ENCODE measurements around the gene KDM2B. TPM values are rescaled to one million over a fixed set of nuclear protein-coding genes. Genes with fewer than 3 reads are reported as not detected.

Gene KDM2B
- total and polyA plus RNA-seq, 2 experiments from 2014 or later, result 30.8 to 82.1 TPM

GRCh38 chr12:121535150-121536053 is 45.4 kb downstream of the KDM2B start:
- Histone ChIP-seq H3K4me1 (ENCODE audit: low read depth) (peaks cover 22% of the 10 kb centered on the region), H3K4me3 (no peak overlapping the region), H3K36me3 (peaks cover 11% of the 10 kb centered on the region), H3K27ac (peak overlapping the region; percentile 94), H3K9me3 (ENCODE audit: low read depth) (no peaks in the 10 kb centered on the region), H3K27me3 (no peaks in the 10 kb centered on the region)
- no peak for DNase-seq (ENCODE audit: low read depth in 1 of 2, low spot score in 1 of 2)
- no peak for TF ChIP-seq CTCF (IDR thresholded peaks at IDR 0.05; ENCODE audit: low read depth, low read length)

- Histone ChIP-seq H3K27ac (no peak overlapping the region), H3K4me1 (ENCODE audit: low read depth) (peaks cover 22% of the 10 kb centered on the region), H3K36me3 (peaks cover 11% of the 10 kb centered on the region), H3K9me3 (ENCODE audit: low read depth) (no peaks in the 10 kb centered on the region), H3K27me3 (no peaks in the 10 kb centered on the region), H3K4me3 (no peak overlapping the region)
- TF ChIP-seq CTCF (IDR thresholded peaks at IDR 0.05; ENCODE audit: low read depth, low read length), result no peak
- no peak for DNase-seq (ENCODE audit: low read depth in 1 of 2, low spot score in 1 of 2)
Measured at GRCh38 chr12:121534495-121535148, 46.2 kb downstream of the KDM2B start.

- H3K36me3 ChIP-seq, result peaks cover 11% of the 10 kb centered on the region
- no peak for TF ChIP-seq CTCF (IDR thresholded peaks at IDR 0.05; ENCODE audit: low read depth, low read length)
- no peaks in the 10 kb centered on the region for H3K9me3 ChIP-seq (ENCODE audit: low read depth)
- H3K27me3 ChIP-seq, result no peaks in the 10 kb centered on the region
- no peak overlapping the region for H3K27ac ChIP-seq
- peaks cover 22% of the 10 kb centered on the region for H3K4me1 ChIP-seq (ENCODE audit: low read depth)
- DNase-seq (ENCODE audit: low read depth in 1 of 2, low spot score in 1 of 2), result no peak
- no peak overlapping the region for H3K4me3 ChIP-seq
Measured at GRCh38 chr12:121533394-121534090, 47.3 kb downstream of the KDM2B start.

- no peaks in the 10 kb centered on the region for H3K9me3 ChIP-seq (ENCODE audit: low read depth)
- peaks cover 11% of the 10 kb centered on the region for H3K36me3 ChIP-seq
- no peaks in the 10 kb centered on the region for H3K27me3 ChIP-seq
- H3K27ac ChIP-seq, result peak overlapping the region; percentile 43
- peaks cover 20% of the 10 kb centered on the region for H3K4me1 ChIP-seq (ENCODE audit: low read depth)
- TF ChIP-seq CTCF (IDR thresholded peaks at IDR 0.05; ENCODE audit: low read depth, low read length), result no peak
- peak in 1 of 2 donors; percentile 86 for DNase-seq (ENCODE audit: low read depth in 1 of 2, low spot score in 1 of 2)
- no peak overlapping the region for H3K4me3 ChIP-seq
Measured at GRCh38 chr12:121532503-121533393, 48.1 kb downstream of the KDM2B start.

- DNase-seq (ENCODE audit: low read depth in 1 of 2, low spot score in 1 of 2), result no peak
- H3K27ac ChIP-seq, result no peak overlapping the region
- no peak overlapping the region for H3K4me3 ChIP-seq
- H3K27me3 ChIP-seq, result no peaks in the 10 kb centered on the region
- H3K9me3 ChIP-seq (ENCODE audit: low read depth), result no peaks in the 10 kb centered on the region
- peaks cover 11% of the 10 kb centered on the region for H3K36me3 ChIP-seq
- no peak for TF ChIP-seq CTCF (IDR thresholded peaks at IDR 0.05; ENCODE audit: low read depth, low read length)
- peaks cover 15% of the 10 kb centered on the region for H3K4me1 ChIP-seq (ENCODE audit: low read depth)
Measured at GRCh38 chr12:121531356-121531750, 49.5 kb downstream of the KDM2B start.

All from cardiac muscle cell (in vitro differentiated cells and primary cell).